Suprapubic skin (tissue), 4 donors: ENCODE results near the gene PRR35. TPM values are rescaled to one million over a fixed set of nuclear protein-coding genes. Genes with fewer than 3 reads are reported as not detected.
A peak's percentile ranks its signal among the peaks of the same experiment; 100 is the strongest.

Experiments used
- DNase-seq, 2 donors: peaks; one replicate each; pipeline ENCODE4 v3.0.0-alpha.2; 2019; ENCODE audit warnings: low spot score in 2 of 2
- H3K27ac ChIP-seq: fragments of 200-600 bp; sonication (generic); one replicate; pipeline ENCODE4 v1.5.1; 2019
- H3K27me3 ChIP-seq: fragments of 200-600 bp; sonication (generic); one replicate; pipeline ENCODE4 v1.5.1; 2019
- H3K36me3 ChIP-seq: fragments of 200-600 bp; sonication (generic); one replicate; pipeline ENCODE4 v1.5.1; 2019
- H3K4me1 ChIP-seq: fragments of 200-600 bp; sonication (generic); one replicate; pipeline ENCODE4 v1.5.1; 2019
- H3K4me3 ChIP-seq: fragments of 200-600 bp; sonication (generic); one replicate; pipeline ENCODE4 v1.5.1; 2019; ENCODE audit warnings: mild to moderate bottlenecking
- H3K9me3 ChIP-seq: fragments of 200-600 bp; sonication (generic); one replicate; pipeline ENCODE4 v1.5.1; 2019
- CTCF ChIP-seq, 2 donors: fragments of 200-600 bp in 1 of 2; fragments of 450-650 bp in 1 of 2; sonication (generic) in 1 of 2; IDR thresholded peaks; one replicate each; pipeline ENCODE4 v1.5.1; 2016 to 2019; ENCODE audit warnings: antibody characterized with exemption in 2 of 2, mild to moderate bottlenecking in 1 of 2, moderate library complexity in 1 of 2
- EP300 ChIP-seq: sonication (generic); formaldehyde crosslinking; IDR thresholded peaks from one replicate; pipeline ENCODE4 v1.6.1; 2017; ENCODE audit warnings: antibody characterized with exemption
- POLR2A ChIP-seq, 2 donors: fragments of 450-650 bp; IDR thresholded peaks; one replicate each; pipeline ENCODE4 v1.6.1; 2017; ENCODE audit warnings: antibody characterized with exemption in 2 of 2, mild to moderate bottlenecking in 2 of 2, moderate library complexity in 2 of 2
- POLR2AphosphoS5 ChIP-seq, 3 donors: sonication (generic); formaldehyde crosslinking; IDR thresholded peaks; one replicate each; pipeline ENCODE4 v1.6.1; 2017; ENCODE audit warnings: antibody characterized with exemption in 3 of 3
- WGBS: methylation state at CpG from one replicate; pipeline ENCODE4 v1.1.5; 2018; 5-methylcytosine and 5-hydroxymethylcytosine counted together
- total RNA-seq, 4 donors: library from RNA; depleted of rRNA; stranded (reverse); fragments of >200 nt; gene quantifications; one replicate each; pipeline ENCODE4 v1.1.0, GENCODE V29; 2016

Gene PRR35
- total RNA-seq, 4 donors from 2014 or later, result not detected

- peaks cover 22% of the 10 kb centered on the region for H3K36me3 ChIP-seq
- H3K4me1 ChIP-seq, result peaks cover 36% of the 10 kb centered on the region
- H3K27me3 ChIP-seq, result no peaks in the 10 kb centered on the region
- no peak overlapping the region for H3K4me3 ChIP-seq
- peak overlapping the region; percentile 29 for H3K27ac ChIP-seq
- DNase-seq, result no peak
- H3K9me3 ChIP-seq, result no peaks in the 10 kb centered on the region
- WGBS, result 82% methylated on average over 21 of the region's 27 CpGs
- TF ChIP-seq EP300 (no peak), POLR2A (IDR thresholded peaks at IDR 0.05) (no peak), CTCF (IDR thresholded peaks at IDR 0.05) (no peak)
Measured at GRCh38 chr16:534856-535445, 25.2 kb upstream of the PRR35 start.

GRCh38 chr16:535446-536405 lies 24.5 kb upstream of the PRR35 start:
- DNase-seq, result peak in 1 of 2 donors; percentile 90
- Histone ChIP-seq H3K4me3 (no peak overlapping the region), H3K9me3 (no peaks in the 10 kb centered on the region), H3K27ac (peak overlapping the region; percentile 29), H3K4me1 (peaks cover 29% of the 10 kb centered on the region), H3K27me3 (no peaks in the 10 kb centered on the region), H3K36me3 (peaks cover 30% of the 10 kb centered on the region)
- no peak for TF ChIP-seq EP300
- TF ChIP-seq POLR2AphosphoS5 (IDR thresholded peaks at IDR 0.05), result no peak
- TF ChIP-seq POLR2A (IDR thresholded peaks at IDR 0.05), result no peak
- no peak for TF ChIP-seq CTCF (IDR thresholded peaks at IDR 0.05)
- WGBS, result 65% methylated on average over 6 of the region's 39 CpGs

- Histone ChIP-seq H3K27ac (no peak overlapping the region), H3K36me3 (peaks cover 35% of the 10 kb centered on the region), H3K4me1 (peaks cover 27% of the 10 kb centered on the region), H3K27me3 (no peaks in the 10 kb centered on the region), H3K9me3 (no peaks in the 10 kb centered on the region), H3K4me3 (no peak overlapping the region)
- DNase-seq, result no peak
- 64% methylated on average over 3 of the region's 17 CpGs for WGBS
- no peak for TF ChIP-seq POLR2AphosphoS5 (IDR thresholded peaks at IDR 0.05)
- TF ChIP-seq POLR2A (IDR thresholded peaks at IDR 0.05), result no peak
- no peak for TF ChIP-seq EP300
- no peak for TF ChIP-seq CTCF (IDR thresholded peaks at IDR 0.05)
Measured at GRCh38 chr16:536746-537145, 23.4 kb upstream of the PRR35 start.

- H3K36me3 ChIP-seq, result peaks cover 35% of the 10 kb centered on the region
- no peak for TF ChIP-seq POLR2AphosphoS5 (IDR thresholded peaks at IDR 0.05)
- no peak for TF ChIP-seq POLR2A (IDR thresholded peaks at IDR 0.05)
- no peak for TF ChIP-seq EP300
- TF ChIP-seq CTCF (IDR thresholded peaks at IDR 0.05), result no peak
- H3K27ac ChIP-seq, result no peak overlapping the region
- no peak overlapping the region for H3K4me3 ChIP-seq
- H3K9me3 ChIP-seq, result no peaks in the 10 kb centered on the region
- no peaks in the 10 kb centered on the region for H3K27me3 ChIP-seq
- WGBS, result 97% methylated on average over 43 of the region's 60 CpGs
- H3K4me1 ChIP-seq, result peaks cover 27% of the 10 kb centered on the region
- DNase-seq, result no peak
Measured at GRCh38 chr16:537415-538335, 22.5 kb upstream of the PRR35 start.
